ENCODE measurements around the gene S100A10.

The S100A10 gene

GRCh38 chr1:151993734-151994496 is at the start of gene S100A10:
TSS of gene S100A10 (minus strand) at chr1:151993859. CDS start at chr1:151986230, 7,629 bp downstream.
- no peak for DNase-seq (ENCODE audit: low spot score)

- DNase-seq (ENCODE audit: low spot score) = no peak
These were observed 48.4 kb upstream of the S100A10 start for GRCh38 chr1:152042030-152042429.

- no peak for DNase-seq (ENCODE audit: low spot score)
These were observed 46.2 kb upstream of the S100A10 start for GRCh38 chr1:152039886-152040285.

GRCh38 chr1:152039461-152039860 is 45.8 kb upstream of the S100A10 start:
- no peak for DNase-seq (ENCODE audit: low spot score)

GRCh38 chr1:152038871-152039270 is 45.2 kb upstream of the S100A10 start:
- no peak for DNase-seq (ENCODE audit: low spot score)

- DNase-seq (ENCODE audit: low spot score) = no peak
These were observed 42.9 kb upstream of the S100A10 start, which contains the start of gene S100A11 for GRCh38 chr1:152036267-152037216. TSS of gene S100A11 (minus strand) at chr1:152037004. CDS start at chr1:152036915, 89 bp downstream.

GRCh38 chr1:152035539-152036266 is 42.0 kb upstream of the S100A10 start:
- DNase-seq (ENCODE audit: low spot score) = no peak

GRCh38 chr1:152034654-152035538 is 41.2 kb upstream of the S100A10 start:
- DNase-seq (ENCODE audit: low spot score) = peak; percentile 37

- no peak for DNase-seq (ENCODE audit: low spot score)
These were observed 40.6 kb upstream of the S100A10 start for GRCh38 chr1:152034324-152034653.

GRCh38 chr1:152029929-152030211 is 36.2 kb upstream of the S100A10 start:
- no peak for DNase-seq (ENCODE audit: low spot score)

GRCh38 chr1:152029144-152029928 is 35.7 kb upstream of the S100A10 start:
- no peak for DNase-seq (ENCODE audit: low spot score)

- no peak for DNase-seq (ENCODE audit: low spot score)
These were observed 33.2 kb upstream of the S100A10 start for GRCh38 chr1:152026895-152027294.

- DNase-seq (ENCODE audit: low spot score) = no peak
These were observed 30.6 kb upstream of the S100A10 start for GRCh38 chr1:152024223-152024622.

- no peak for DNase-seq (ENCODE audit: low spot score)
These were observed 29.6 kb upstream of the S100A10 start for GRCh38 chr1:152023221-152023620.

GRCh38 chr1:152022474-152022873 is 28.8 kb upstream of the S100A10 start:
- DNase-seq (ENCODE audit: low spot score) = no peak

- DNase-seq (ENCODE audit: low spot score) = no peak
These were observed 27.9 kb upstream of the S100A10 start for GRCh38 chr1:152021569-152021968.

- DNase-seq (ENCODE audit: low spot score) = no peak
These were observed 27.2 kb upstream of the S100A10 start for GRCh38 chr1:152020849-152021248.

GRCh38 chr1:152018537-152018936 is 24.9 kb upstream of the S100A10 start:
- DNase-seq (ENCODE audit: low spot score) = peak; percentile 18

GRCh38 chr1:152015766-152016165 is 22.1 kb upstream of the S100A10 start:
- no peak for DNase-seq (ENCODE audit: low spot score)

GRCh38 chr1:152014943-152015342 is 21.3 kb upstream of the S100A10 start:
- DNase-seq (ENCODE audit: low spot score) = no peak
